HG03280 (cell line): Measurements from ENCODE around the gene FNDC3A.
A peak's percentile ranks its signal among the peaks of the same experiment; 100 is the strongest.

Experiments used
- ATAC-seq: cut with Tn5 transposase; IDR thresholded peaks from one replicate; pipeline ENCODE4 v1.9.1; 2021; ENCODE audit warnings: mild to moderate bottlenecking, moderate library complexity; ENCODE audit not compliant: unreplicated experiment

FNDC3A gene

GRCh38 chr13:48975856-48976575, at the start of gene FNDC3A:
TSS of gene FNDC3A (plus strand) at chr13:48975912. CDS start at chr13:49006191, 30,279 bp downstream.
- peak; percentile 66 for ATAC-seq

DNA sequence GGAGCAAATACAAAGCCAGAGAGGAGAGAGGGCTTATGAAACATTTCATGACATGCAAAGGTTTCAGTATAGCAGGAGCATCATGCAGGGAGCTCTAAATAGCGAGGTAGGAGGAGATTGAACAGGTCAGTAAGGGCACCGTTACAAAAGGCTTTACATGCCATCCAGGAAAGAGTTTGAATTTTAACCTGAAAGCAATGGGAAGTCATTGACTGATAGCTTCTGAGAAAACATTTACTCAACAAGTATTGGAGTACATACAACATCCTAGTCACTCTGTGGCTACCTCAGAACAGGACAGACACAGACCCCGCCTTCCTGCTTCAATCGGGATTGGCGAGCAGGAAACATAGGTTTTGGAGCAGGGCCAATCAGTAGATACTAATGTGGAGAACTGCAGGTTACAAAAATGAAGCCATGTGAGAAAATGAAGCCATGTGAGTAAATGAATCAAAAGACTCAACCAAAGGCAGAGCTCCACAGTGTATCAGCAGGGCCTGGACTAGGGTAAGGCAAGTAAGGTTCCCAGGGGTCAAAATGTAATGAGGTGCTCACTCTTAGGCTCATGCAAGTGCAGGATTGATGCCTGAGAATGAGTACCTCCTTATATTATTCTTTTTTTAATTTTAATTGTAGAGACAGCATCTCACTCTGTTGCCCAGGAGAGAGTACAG, 46.8 kb upstream of the FNDC3A start:
- no peak for ATAC-seq

- ATAC-seq = no peak
These were observed 44.8 kb upstream of the FNDC3A start for GRCh38 chr13:48930918-48931317.

GRCh38 chr13:48938308-48938943, 37.3 kb upstream of the FNDC3A start:
- ATAC-seq = no peak

- ATAC-seq = no peak
These were observed 36.0 kb upstream of the FNDC3A start for GRCh38 chr13:48939728-48940127.

DNA sequence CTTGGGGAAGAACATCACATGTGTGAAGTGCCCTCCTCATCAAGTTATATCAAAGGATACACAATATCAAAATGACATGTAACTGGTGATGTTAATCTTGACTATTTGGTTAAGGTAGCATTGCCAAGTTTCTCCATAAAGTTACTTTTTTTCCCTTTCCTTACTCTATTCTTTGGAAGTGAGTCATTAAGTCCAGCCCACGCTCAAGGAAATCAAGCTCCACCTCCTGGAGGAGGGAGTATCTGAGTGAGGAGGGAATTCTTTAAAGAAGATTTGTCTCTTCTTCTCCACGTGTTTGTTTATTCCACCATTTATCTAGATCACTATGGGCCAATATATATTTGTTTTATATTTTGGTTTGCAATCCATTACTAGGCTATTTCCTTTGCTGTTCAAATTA, 33.6 kb upstream of the FNDC3A start:
- no peak for ATAC-seq

- ATAC-seq = no peak
These were observed 31.5 kb upstream of the FNDC3A start for GRCh38 chr13:48944221-48944620.

GRCh38 chr13:48945626-48946025, 30.1 kb upstream of the FNDC3A start:
- no peak for ATAC-seq

- no peak for ATAC-seq
These were observed 29.5 kb upstream of the FNDC3A start for GRCh38 chr13:48946163-48946562.

DNA sequence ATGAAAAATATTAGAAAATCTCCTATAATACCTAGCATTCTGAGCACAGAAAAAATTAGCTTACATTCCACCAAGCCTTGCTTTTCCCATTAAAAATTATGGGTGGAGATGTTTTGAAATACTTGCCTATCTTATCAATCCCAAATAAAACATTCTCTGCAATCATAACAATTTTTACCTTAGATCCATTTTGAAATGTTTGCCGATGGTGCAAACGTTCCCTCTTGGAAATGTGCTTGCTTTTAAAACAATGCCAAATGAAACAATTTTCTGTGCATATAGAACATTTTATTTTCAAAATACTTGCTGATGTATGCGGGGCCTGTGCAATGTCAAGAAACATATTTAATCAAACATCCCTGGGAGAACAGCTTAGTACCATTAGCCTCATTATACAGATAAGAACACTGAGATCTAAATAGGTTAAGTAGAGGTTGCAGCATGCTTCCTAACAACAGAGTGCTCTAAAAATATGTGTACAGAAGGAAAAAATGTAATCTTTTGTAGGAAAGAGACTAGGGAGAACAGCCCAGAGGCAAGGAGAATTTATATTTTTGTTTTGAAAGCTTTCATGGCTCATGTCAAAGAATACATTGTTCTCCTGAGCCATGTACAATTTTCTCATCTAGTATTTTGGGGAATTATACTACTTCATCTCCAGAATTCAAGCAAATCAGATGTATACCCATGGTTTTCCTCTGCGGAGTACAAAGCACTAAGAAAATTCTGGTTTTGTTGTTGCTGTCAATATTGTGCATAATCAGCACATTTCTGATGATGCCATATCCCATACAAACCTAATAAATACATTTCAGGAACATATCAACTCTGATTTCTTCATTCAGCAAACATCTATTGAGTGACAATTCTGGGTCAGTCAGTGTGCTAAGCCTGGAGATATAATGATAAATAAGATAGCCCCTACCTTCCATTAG, 25.9 kb upstream of the FNDC3A start:
- ATAC-seq = no peak

- ATAC-seq = no peak
These were observed 25.2 kb upstream of the FNDC3A start for GRCh38 chr13:48950501-48950875.

GRCh38 chr13:48954081-48954480, 21.6 kb upstream of the FNDC3A start:
- no peak for ATAC-seq

GRCh38 chr13:48955536-48955935, 20.2 kb upstream of the FNDC3A start:
- ATAC-seq = no peak

DNA sequence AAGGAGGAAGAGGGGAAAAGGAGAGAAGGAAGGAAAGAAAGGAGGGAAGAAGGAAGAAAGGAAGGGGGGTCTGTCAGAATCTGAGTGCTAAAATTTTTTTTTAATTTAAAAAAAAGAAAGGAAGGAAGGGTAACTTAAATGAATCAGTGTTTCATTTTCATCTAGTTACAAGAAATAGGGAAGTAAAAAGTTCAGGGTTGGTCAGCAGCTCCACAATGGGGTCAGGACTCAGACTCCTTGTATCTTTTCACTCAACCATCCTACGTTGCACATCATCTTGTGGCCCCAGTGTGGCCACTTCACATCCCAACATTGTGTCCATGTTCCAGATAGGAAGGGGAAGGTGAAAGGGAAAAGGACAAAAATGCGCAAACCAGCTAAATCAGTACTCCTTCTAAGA, 14.3 kb upstream of the FNDC3A start:
- no peak for ATAC-seq

DNA sequence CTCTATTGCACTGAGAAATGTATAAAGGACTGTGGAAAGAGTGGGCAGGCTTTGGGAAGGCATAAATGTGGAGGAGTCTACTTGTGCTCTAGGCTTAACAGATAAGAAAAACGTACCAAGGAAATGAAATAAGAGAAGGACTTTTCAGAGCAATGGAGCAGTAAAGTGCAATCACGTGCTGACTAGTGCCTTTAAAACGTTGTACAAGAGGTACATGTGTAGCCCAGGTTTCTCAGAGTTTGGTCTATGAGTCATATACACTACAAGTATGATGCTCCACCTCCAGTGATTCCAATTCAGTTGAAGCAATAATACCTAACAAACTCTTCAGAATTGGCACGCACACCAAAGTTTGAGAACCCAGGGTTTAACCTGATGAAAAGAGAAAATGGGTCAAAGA, 13.4 kb upstream of the FNDC3A start:
- no peak for ATAC-seq

- ATAC-seq = no peak
These were observed 10.0 kb upstream of the FNDC3A start for GRCh38 chr13:48965736-48966135.

GRCh38 chr13:48969685-48970084, 6.0 kb upstream of the FNDC3A start:
- no peak for ATAC-seq

DNA sequence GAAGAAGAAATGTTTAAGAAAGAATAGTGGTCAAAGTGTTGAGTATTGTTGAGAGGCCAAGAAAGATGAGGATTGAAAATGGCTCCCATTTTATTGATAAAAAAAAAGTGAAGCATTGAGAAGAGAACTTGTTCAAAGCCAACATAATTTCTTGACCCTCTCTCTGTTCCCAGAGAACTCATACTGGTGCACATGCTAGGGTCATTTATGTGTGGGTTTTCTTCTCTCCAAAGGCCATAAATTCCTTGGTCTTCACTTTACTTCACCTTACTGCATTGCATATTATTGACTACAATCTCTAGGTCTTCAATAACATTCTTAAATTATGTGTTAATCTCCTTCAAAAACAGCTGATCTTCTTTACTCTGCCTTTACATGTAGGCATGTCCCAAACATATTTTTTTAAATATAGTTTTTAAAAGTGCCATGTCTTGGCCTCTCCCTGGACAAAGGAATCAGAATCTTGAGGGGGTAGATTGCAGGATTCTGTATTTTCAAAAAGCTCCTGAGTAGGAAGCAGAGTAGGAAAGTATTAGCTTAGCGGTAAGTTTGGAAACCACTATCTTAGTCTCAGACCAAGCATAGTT, 1.8 kb upstream of the FNDC3A start:
- no peak for ATAC-seq

- no peak for ATAC-seq
These were observed 434 bp upstream of the FNDC3A start for GRCh38 chr13:48975101-48975855.
